SK-N-SH (cell line): ENCODE results near the gene NCKAP5. TPM values are rescaled to one million over a fixed set of nuclear protein-coding genes. Genes with fewer than 3 reads are reported as not detected.

ENCODE experiments used
- CTCF ChIA-PET: fragments of 300-600, 350-600 bp; formaldehyde crosslinking; extraction: SDS; loops from one replicate; lab custom pipeline; 2021; lab: Yijun Ruan, JAX
- POLR2A ChIA-PET: fragments of 350-600 bp; sonication (Branson Sonifier 250); formaldehyde crosslinking; extraction: SDS; loops from one replicate; lab custom pipeline; 2020; ENCODE audit warnings: antibody characterized with exemption, inconsistent platforms; lab: Yijun Ruan, JAX
- DNase-seq: peaks from one replicate; pipeline ENCODE4 v3.0.0; 2012
- H2AFZ ChIP-seq: fragments of 200-600 bp; sonication (generic); 2 replicates; pipeline ENCODE4 v1.8.1; 2016; ENCODE audit warnings: antibody characterized with exemption, mild to moderate bottlenecking, low read depth
- H3F3A ChIP-seq: fragments of 200-600 bp; sonication (generic); replicated peaks from 2 replicates; pipeline ENCODE3; 2016; ENCODE audit warnings: antibody characterized with exemption, mild to moderate bottlenecking; ENCODE audit not compliant: insufficient read depth
- H3K27ac ChIP-seq, 2 experiments: fragments of 200-500 bp in 1 of 2; fragments of 200-600 bp in 1 of 2; sonication (Bioruptor generic) in 1 of 2; sonication (generic), shearing (Covaris generic) in 1 of 2; 2 replicates each; pipeline versions ENCODE4 v1.5.1 to v1.6.1; 2014 to 2016; ENCODE audit warnings: low read depth in 2 of 2, inconsistent platforms in 1 of 2, low read length in 1 of 2, mild to moderate bottlenecking in 1 of 2, mixed read lengths in 1 of 2
- H3K27me3 ChIP-seq: fragments of 200-600 bp; sonication (generic), shearing (Covaris generic); 2 replicates; pipeline ENCODE4 v1.6.1; 2016; ENCODE audit warnings: mixed run types; ENCODE audit not compliant: insufficient read depth
- H3K36me3 ChIP-seq, 2 experiments: fragments of 200-500 bp in 1 of 2; fragments of 200-600 bp in 1 of 2; sonication (Bioruptor generic) in 1 of 2; sonication (generic) in 1 of 2; replicated peaks in 1 of 2; 2 replicates each; pipeline versions ENCODE3 to v1.5.1; 2014 to 2016; ENCODE audit warnings: low read length in 1 of 2, mild to moderate bottlenecking in 1 of 2; ENCODE audit not compliant: insufficient read depth in 2 of 2, control insufficient read depth in 1 of 2
- H3K4me1 ChIP-seq, 2 experiments: fragments of 200-500 bp in 1 of 2; fragments of 200-600 bp in 1 of 2; sonication (Bioruptor generic) in 1 of 2; sonication (generic), shearing (Covaris generic) in 1 of 2; 2 replicates each; pipeline versions ENCODE4 v1.5.1 to v1.6.1; 2014 to 2016; ENCODE audit warnings: low read depth in 1 of 2, low read length in 1 of 2, mixed run types in 1 of 2; ENCODE audit not compliant: insufficient read depth in 2 of 2, control insufficient read depth in 1 of 2
- H3K4me2 ChIP-seq: fragments of 200-600 bp; sonication (generic), shearing (Covaris generic); 2 replicates; pipeline ENCODE4 v1.6.1; 2017; ENCODE audit warnings: mixed run types
- H3K4me3 ChIP-seq, 2 experiments: fragments of 200-500 bp in 1 of 2; fragments of 200-600 bp in 1 of 2; sonication (Bioruptor generic) in 1 of 2; sonication (generic), shearing (Covaris generic) in 1 of 2; 2 replicates each; pipeline versions ENCODE4 v1.5.1 to v1.8.1; 2014 to 2016; ENCODE audit warnings: low read depth in 2 of 2, inconsistent platforms in 1 of 2, low read length in 1 of 2, mild to moderate bottlenecking in 1 of 2, mixed read lengths in 1 of 2, moderate library complexity in 1 of 2
- H3K79me2 ChIP-seq: fragments of 200-600 bp; sonication (generic); 2 replicates; pipeline ENCODE4 v1.8.1; 2017; ENCODE audit warnings: mild to moderate bottlenecking; ENCODE audit not compliant: insufficient read depth
- H3K9ac ChIP-seq: fragments of 200-600 bp; sonication (generic); 2 replicates; pipeline ENCODE4 v1.6.1; 2017; ENCODE audit warnings: mixed run types
- H3K9me2 ChIP-seq: fragments of 200-600 bp; sonication (generic); 2 replicates; pipeline ENCODE4 v1.6.1; 2017; ENCODE audit warnings: mixed run types
- H3K9me3 ChIP-seq: fragments of 200-600 bp; sonication (generic); 2 replicates; pipeline ENCODE4 v1.6.1; 2017; ENCODE audit warnings: mixed run types, mild to moderate bottlenecking, moderate library complexity
- H4K20me1 ChIP-seq: fragments of 200-600 bp; sonication (generic); 2 replicates; pipeline ENCODE4 v1.6.1; 2017; ENCODE audit warnings: mild to moderate bottlenecking, mixed run types; ENCODE audit not compliant: insufficient read depth
- ELF1 ChIP-seq: IDR thresholded peaks from 2 replicates; pipeline ENCODE4 v1.4.0; 2012
- EP300 ChIP-seq, 2 experiments: IDR thresholded peaks; 2 replicates each; pipeline versions ENCODE4 v1.4.0 to v1.6.1; 2012; ENCODE audit warnings: borderline replicate concordance in 1 of 2, low read depth in 1 of 2, low read length in 1 of 2
- FOXJ3 ChIP-seq: sonication (generic); formaldehyde crosslinking; IDR thresholded peaks from 2 replicates; pipeline ENCODE4 v1.5.1; 2020; ENCODE audit warnings: mild to moderate bottlenecking, missing genetic modification reagents
- GATA2 ChIP-seq: sonication (generic); formaldehyde crosslinking; IDR thresholded peaks from 2 replicates; pipeline ENCODE4 v1.5.0; 2020; ENCODE audit warnings: mild to moderate bottlenecking, missing genetic modification reagents
- MEF2A ChIP-seq: IDR thresholded peaks from 2 replicates; pipeline ENCODE4 v1.4.0; 2012; ENCODE audit warnings: low read depth, borderline replicate concordance
- NRF1 ChIP-seq: IDR thresholded peaks from 2 replicates; pipeline ENCODE4 v1.6.1; 2012; ENCODE audit warnings: low read depth, mild to moderate bottlenecking, low read length
- RAD21 ChIP-seq: IDR thresholded peaks from 2 replicates; pipeline ENCODE4 v1.6.1; 2012; ENCODE audit warnings: mild to moderate bottlenecking, low read length
- RCOR1 ChIP-seq: fragments of 150-350 bp; IDR thresholded peaks from 2 replicates; pipeline ENCODE4 v1.6.1; 2017; ENCODE audit warnings: antibody characterized with exemption, low read length
- SIN3A ChIP-seq: IDR thresholded peaks from 2 replicates; pipeline ENCODE4 v1.6.1; 2012; ENCODE audit warnings: low read depth, mild to moderate bottlenecking, low read length, moderate library complexity, borderline replicate concordance
- SMC3 ChIP-seq: IDR thresholded peaks from 2 replicates; pipeline ENCODE4 v1.6.1; 2012; ENCODE audit warnings: low read depth, low read length, improper control_type of control experiment
- TCF12 ChIP-seq: IDR thresholded peaks from 2 replicates; pipeline ENCODE4 v1.4.0; 2012
- YY1 ChIP-seq: IDR thresholded peaks from 2 replicates; pipeline ENCODE4 v1.4.0; 2012; ENCODE audit warnings: low read depth, mild to moderate bottlenecking
- WGBS: methylation state at CpG from one replicate; pipeline ENCODE4 v1.1.6; 2017; ENCODE audit warnings: low lambda C conversion rate; 5-methylcytosine and 5-hydroxymethylcytosine counted together
- polyA plus RNA-seq, 3 experiments: library from polyadenylated mRNA; depleted of rRNA; stranded (reverse); fragments of >200 nt; gene quantifications; 2 replicates each; pipeline ENCODE4 v1.2.3, GENCODE V29; 2012
- TF ChIP-seq, protein P1 (sequence below): fragments of 200-600 bp; sonication (generic); IDR thresholded peaks from 2 replicates; pipeline ENCODE4 v1.6.1; 2017; ENCODE audit warnings: antibody characterized with exemption, mild to moderate bottlenecking, moderate library complexity
- TF ChIP-seq, protein P2 (sequence below): IDR thresholded peaks from 2 replicates; pipeline ENCODE4 v1.4.0; 2012; ENCODE audit warnings: low read depth, borderline replicate concordance

Gene NCKAP5
- polyA plus RNA-seq, 1 of the 3 experiments (the other 2 are of a cell fraction): 0.02 TPM

DNA sequence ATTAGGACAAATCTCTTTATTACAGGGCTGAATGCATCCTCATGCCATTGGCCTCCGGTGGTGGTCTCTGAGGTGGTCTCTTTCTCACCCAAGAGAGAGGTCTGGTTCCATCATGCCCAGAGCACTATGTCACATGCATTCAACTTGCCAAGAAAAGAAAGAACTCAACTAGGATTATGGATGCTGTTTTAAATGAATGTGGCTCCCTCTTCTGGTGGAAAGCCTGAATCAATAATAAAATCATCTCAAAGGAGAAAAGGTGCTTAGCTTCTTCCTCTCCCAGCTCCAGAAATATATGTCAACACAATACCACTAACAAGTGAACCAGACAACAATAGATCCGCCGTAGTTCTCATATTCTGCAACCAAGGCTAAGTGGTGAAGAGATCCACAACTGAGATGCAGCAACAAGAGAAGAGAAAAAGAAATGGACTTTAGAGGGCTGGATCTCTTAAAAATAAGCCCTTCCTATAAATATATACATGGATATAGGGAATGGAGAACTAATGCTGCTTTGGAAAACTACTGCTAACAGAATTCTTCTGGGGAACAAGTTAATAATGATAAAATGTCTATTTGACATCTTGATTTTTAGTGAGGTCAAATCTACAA is 396.8 kb downstream of the NCKAP5 start:
- WGBS: 3% methylated on average over 3 of the region's 3 CpGs
- H4K20me1 ChIP-seq: no peaks in the 10 kb centered on the region
- no peaks in the 10 kb centered on the region for H3K27me3 ChIP-seq
- no peaks in the 10 kb centered on the region for H3K9me2 ChIP-seq
- no peak overlapping the region for H3K9ac ChIP-seq
- H3K9me3 ChIP-seq: no peaks in the 10 kb centered on the region
- no peaks in the 10 kb centered on the region for H3F3A ChIP-seq
- no peak overlapping the region for H2AFZ ChIP-seq
- TF ChIP-seq RAD21 (peak; percentile 94), ELF1 (no peak), RCOR1 (0 out of 2 replicates have a peak, but pooled peaks have one; percentile 21), SMC3 (peak; percentile 81)
- TF ChIP-seq, protein P1, sequence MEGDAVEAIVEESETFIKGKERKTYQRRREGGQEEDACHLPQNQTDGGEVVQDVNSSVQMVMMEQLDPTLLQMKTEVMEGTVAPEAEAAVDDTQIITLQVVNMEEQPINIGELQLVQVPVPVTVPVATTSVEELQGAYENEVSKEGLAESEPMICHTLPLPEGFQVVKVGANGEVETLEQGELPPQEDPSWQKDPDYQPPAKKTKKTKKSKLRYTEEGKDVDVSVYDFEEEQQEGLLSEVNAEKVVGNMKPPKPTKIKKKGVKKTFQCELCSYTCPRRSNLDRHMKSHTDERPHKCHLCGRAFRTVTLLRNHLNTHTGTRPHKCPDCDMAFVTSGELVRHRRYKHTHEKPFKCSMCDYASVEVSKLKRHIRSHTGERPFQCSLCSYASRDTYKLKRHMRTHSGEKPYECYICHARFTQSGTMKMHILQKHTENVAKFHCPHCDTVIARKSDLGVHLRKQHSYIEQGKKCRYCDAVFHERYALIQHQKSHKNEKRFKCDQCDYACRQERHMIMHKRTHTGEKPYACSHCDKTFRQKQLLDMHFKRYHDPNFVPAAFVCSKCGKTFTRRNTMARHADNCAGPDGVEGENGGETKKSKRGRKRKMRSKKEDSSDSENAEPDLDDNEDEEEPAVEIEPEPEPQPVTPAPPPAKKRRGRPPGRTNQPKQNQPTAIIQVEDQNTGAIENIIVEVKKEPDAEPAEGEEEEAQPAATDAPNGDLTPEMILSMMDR: peak; percentile 78
- TF ChIP-seq, protein P2, sequence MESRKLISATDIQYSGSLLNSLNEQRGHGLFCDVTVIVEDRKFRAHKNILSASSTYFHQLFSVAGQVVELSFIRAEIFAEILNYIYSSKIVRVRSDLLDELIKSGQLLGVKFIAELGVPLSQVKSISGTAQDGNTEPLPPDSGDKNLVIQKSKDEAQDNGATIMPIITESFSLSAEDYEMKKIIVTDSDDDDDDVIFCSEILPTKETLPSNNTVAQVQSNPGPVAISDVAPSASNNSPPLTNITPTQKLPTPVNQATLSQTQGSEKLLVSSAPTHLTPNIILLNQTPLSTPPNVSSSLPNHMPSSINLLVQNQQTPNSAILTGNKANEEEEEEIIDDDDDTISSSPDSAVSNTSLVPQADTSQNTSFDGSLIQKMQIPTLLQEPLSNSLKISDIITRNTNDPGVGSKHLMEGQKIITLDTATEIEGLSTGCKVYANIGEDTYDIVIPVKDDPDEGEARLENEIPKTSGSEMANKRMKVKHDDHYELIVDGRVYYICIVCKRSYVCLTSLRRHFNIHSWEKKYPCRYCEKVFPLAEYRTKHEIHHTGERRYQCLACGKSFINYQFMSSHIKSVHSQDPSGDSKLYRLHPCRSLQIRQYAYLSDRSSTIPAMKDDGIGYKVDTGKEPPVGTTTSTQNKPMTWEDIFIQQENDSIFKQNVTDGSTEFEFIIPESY: no peak
- H3K79me2 ChIP-seq: no peaks in the 10 kb centered on the region
- no peaks in the 10 kb centered on the region for H3K36me3 ChIP-seq
- ChIA-PET CTCF (interaction anchor here (0.6 to 5.9 kb wide), 34 partner anchors 8 to 823 kb away, joined by 3 to 70 read pairs (median 4); no protein-coding TSS in a partner anchor), POLR2A (no interaction called here)
- peak; percentile 30 for DNase-seq
- H3K4me2 ChIP-seq: no peak overlapping the region
- peaks cover 5 to 13% of the 10 kb centered on the region in 2 experiments; a peak in 3 of 4 replicates for H3K4me1 ChIP-seq
- no peak overlapping the region for H3K4me3 ChIP-seq
- no peak overlapping the region for H3K27ac ChIP-seq

DNA sequence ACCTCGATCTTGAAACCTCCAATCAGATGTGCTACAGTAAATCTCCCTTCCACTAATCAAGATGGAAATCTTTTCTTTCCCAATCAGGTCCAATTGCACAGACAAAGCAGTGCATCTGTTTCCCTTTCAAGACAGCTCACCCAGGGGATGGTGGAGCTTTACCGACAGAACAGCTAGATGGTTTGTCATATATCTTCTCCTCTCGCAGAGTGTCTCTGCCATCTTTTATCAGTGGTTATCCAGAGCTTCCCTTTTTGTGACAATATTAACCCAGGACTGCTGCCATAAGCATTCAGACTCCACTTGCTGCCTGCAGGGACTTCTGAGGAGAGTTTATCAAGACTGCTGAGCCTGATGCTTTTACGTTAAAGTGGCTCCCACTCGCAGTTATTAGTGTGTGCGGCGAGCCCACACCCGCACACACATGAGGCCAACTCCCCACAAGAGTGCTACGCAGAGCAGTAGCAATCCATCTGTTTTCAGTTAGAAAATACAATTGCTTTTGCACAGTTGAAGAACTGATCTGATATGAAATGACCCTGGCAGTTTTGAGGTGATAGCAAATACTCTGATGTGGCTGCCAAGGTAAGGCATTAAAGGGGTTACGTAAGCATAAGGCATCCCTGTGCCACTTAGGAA is 398.9 kb downstream of the NCKAP5 start:
- H3K79me2 ChIP-seq: no peaks in the 10 kb centered on the region
- no peaks in the 10 kb centered on the region for H3K9me2 ChIP-seq
- 36% methylated on average over 10 of the region's 10 CpGs for WGBS
- peak; percentile 25 for DNase-seq
- no peaks in the 10 kb centered on the region for H3K27me3 ChIP-seq
- TF ChIP-seq NRF1 (no peak), FOXJ3 (0 out of 2 replicates have a peak, but pooled peaks have one; percentile 27), TCF12 (peak; percentile 22; the same call in 1 of the 2 replicates), YY1 (no peak), RAD21 (peak; percentile 12), RCOR1 (peak; percentile 66; the same call in 1 of the 2 replicates), MEF2A (no peak), EP300 (IDR thresholded peaks at IDR 0.05; ENCODE audit: borderline replicate concordance in 1 of 2, low read depth in 1 of 2, low read length in 1 of 2) (peak in 1 of 2 experiments; percentile 51; a peak in 2 of 4 replicates), GATA2 (peak; percentile 61), SIN3A (no peak)
- TF ChIP-seq, protein P2: no peak
- ChIA-PET POLR2A (no interaction called here), CTCF (interaction anchor here (0.9 to 5.9 kb wide), 12 partner anchors 28 to 675 kb away, joined by 3 to 70 read pairs (median 4); no protein-coding TSS in a partner anchor)
- peak overlapping the region in 1 of 2 experiments; percentile 50; a peak in 2 of 4 replicates for H3K27ac ChIP-seq
- H3K4me1 ChIP-seq: peaks cover 8 to 13% of the 10 kb centered on the region in 2 experiments; a peak in 3 of 4 replicates
- H3F3A ChIP-seq: no peaks in the 10 kb centered on the region
- no peaks in the 10 kb centered on the region for H4K20me1 ChIP-seq
- H3K9me3 ChIP-seq: no peaks in the 10 kb centered on the region
- peak overlapping the region in 1 of 2 experiments; percentile 24; a peak in 1 of 4 replicates for H3K4me3 ChIP-seq
- no peak overlapping the region for H3K9ac ChIP-seq
- no peak overlapping the region for H2AFZ ChIP-seq
- no peaks in the 10 kb centered on the region for H3K36me3 ChIP-seq
- H3K4me2 ChIP-seq: no peak overlapping the region
